Suprapubic skin (tissue), 4 donors: ENCODE results near the gene SORT1. TPM values are rescaled to one million over a fixed set of nuclear protein-coding genes. Genes with fewer than 3 reads are reported as not detected.
A peak's percentile ranks its signal among the peaks of the same experiment; 100 is the strongest.

Experiments
- DNase-seq, 2 donors: peaks; one replicate each; pipeline ENCODE4 v3.0.0-alpha.2; 2019; ENCODE audit warnings: low spot score in 2 of 2
- H3K27ac ChIP-seq: fragments of 200-600 bp; sonication (generic); one replicate; pipeline ENCODE4 v1.5.1; 2019
- H3K27me3 ChIP-seq: fragments of 200-600 bp; sonication (generic); one replicate; pipeline ENCODE4 v1.5.1; 2019
- H3K36me3 ChIP-seq: fragments of 200-600 bp; sonication (generic); one replicate; pipeline ENCODE4 v1.5.1; 2019
- H3K4me1 ChIP-seq: fragments of 200-600 bp; sonication (generic); one replicate; pipeline ENCODE4 v1.5.1; 2019
- H3K4me3 ChIP-seq: fragments of 200-600 bp; sonication (generic); one replicate; pipeline ENCODE4 v1.5.1; 2019; ENCODE audit warnings: mild to moderate bottlenecking
- H3K9me3 ChIP-seq: fragments of 200-600 bp; sonication (generic); one replicate; pipeline ENCODE4 v1.5.1; 2019
- CTCF ChIP-seq, 2 donors: fragments of 200-600 bp in 1 of 2; fragments of 450-650 bp in 1 of 2; sonication (generic) in 1 of 2; IDR thresholded peaks; one replicate each; pipeline ENCODE4 v1.5.1; 2016 to 2019; ENCODE audit warnings: antibody characterized with exemption in 2 of 2, mild to moderate bottlenecking in 1 of 2, moderate library complexity in 1 of 2
- EP300 ChIP-seq: sonication (generic); formaldehyde crosslinking; IDR thresholded peaks from one replicate; pipeline ENCODE4 v1.6.1; 2017; ENCODE audit warnings: antibody characterized with exemption
- POLR2A ChIP-seq, 2 donors: fragments of 450-650 bp; IDR thresholded peaks; one replicate each; pipeline ENCODE4 v1.6.1; 2017; ENCODE audit warnings: antibody characterized with exemption in 2 of 2, mild to moderate bottlenecking in 2 of 2, moderate library complexity in 2 of 2
- POLR2AphosphoS5 ChIP-seq, 3 donors: sonication (generic); formaldehyde crosslinking; IDR thresholded peaks; one replicate each; pipeline ENCODE4 v1.6.1; 2017; ENCODE audit warnings: antibody characterized with exemption in 3 of 3
- WGBS: methylation state at CpG from one replicate; pipeline ENCODE4 v1.1.5; 2018; 5-methylcytosine and 5-hydroxymethylcytosine counted together
- total RNA-seq, 4 donors: library from RNA; depleted of rRNA; stranded (reverse); fragments of >200 nt; gene quantifications; one replicate each; pipeline ENCODE4 v1.1.0, GENCODE V29; 2016

The SORT1 gene
- total RNA-seq, 4 donors from 2014 or later, result 27.8 to 52.7 (median 34.5) TPM

GRCh38 chr1:109263597-109264378 lies 133.9 kb downstream of the SORT1 start:
- 48% methylated on average over 19 of the region's 29 CpGs for WGBS
- Histone ChIP-seq H3K4me1 (peaks cover 31% of the 10 kb centered on the region), H3K4me3 (no peak overlapping the region), H3K9me3 (no peaks in the 10 kb centered on the region), H3K27me3 (no peaks in the 10 kb centered on the region), H3K36me3 (peaks cover 32% of the 10 kb centered on the region), H3K27ac (peak overlapping the region; percentile 13)
- peak; percentile 90 to 91 for DNase-seq
- TF ChIP-seq EP300, result no peak
- TF ChIP-seq CTCF (IDR thresholded peaks at IDR 0.05), result peak; percentile 96 to 97

GRCh38 chr1:109263234-109263596 lies 134.5 kb downstream of the SORT1 start:
- Histone ChIP-seq H3K36me3 (peaks cover 37% of the 10 kb centered on the region), H3K4me1 (peaks cover 32% of the 10 kb centered on the region)

GRCh38 chr1:109262231-109263055 lies 135.3 kb downstream of the SORT1 start:
- Histone ChIP-seq H3K36me3 (peaks cover 33% of the 10 kb centered on the region), H3K27ac (peak overlapping the region; percentile 87), H3K4me1 (peaks cover 37% of the 10 kb centered on the region), H3K4me3 (no peak overlapping the region), H3K27me3 (no peaks in the 10 kb centered on the region), H3K9me3 (no peaks in the 10 kb centered on the region)
- TF ChIP-seq CTCF (IDR thresholded peaks at IDR 0.05) (no peak), POLR2AphosphoS5 (IDR thresholded peaks at IDR 0.05) (no peak)
- DNase-seq, result no peak
- WGBS, result 58% methylated on average over 18 of the region's 22 CpGs

More at GRCh38 chr1:109263234-109263596, 134.5 kb downstream of the SORT1 start:
- Histone ChIP-seq H3K4me3 (no peak overlapping the region), H3K27me3 (no peaks in the 10 kb centered on the region), H3K9me3 (no peaks in the 10 kb centered on the region), H3K27ac (peak overlapping the region; percentile 87)
- no peak for DNase-seq
- 28% methylated on average over 6 of the region's 12 CpGs for WGBS
- TF ChIP-seq POLR2AphosphoS5 (IDR thresholded peaks at IDR 0.05) (no peak), POLR2A (IDR thresholded peaks at IDR 0.05) (no peak), CTCF (IDR thresholded peaks at IDR 0.05) (no peak), EP300 (no peak)

- Histone ChIP-seq H3K36me3 (peaks cover 33% of the 10 kb centered on the region), H3K27ac (no peak overlapping the region), H3K27me3 (no peaks in the 10 kb centered on the region), H3K4me3 (no peak overlapping the region), H3K4me1 (peaks cover 38% of the 10 kb centered on the region), H3K9me3 (no peaks in the 10 kb centered on the region)
- TF ChIP-seq POLR2AphosphoS5 (IDR thresholded peaks at IDR 0.05) (no peak), EP300 (no peak), CTCF (IDR thresholded peaks at IDR 0.05) (no peak), POLR2A (IDR thresholded peaks at IDR 0.05) (no peak)
- DNase-seq, result no peak
- WGBS, result 86% methylated on average over 6 of the region's 6 CpGs
Observed at GRCh38 chr1:109261578-109261977, 136.1 kb downstream of the SORT1 start.

- no peak for DNase-seq
- no peak overlapping the region for H3K27ac ChIP-seq
- 95% methylated on average over 15 of the region's 16 CpGs for WGBS
- peaks cover 40% of the 10 kb centered on the region for H3K4me1 ChIP-seq
- no peak overlapping the region for H3K4me3 ChIP-seq
- H3K36me3 ChIP-seq, result peaks cover 31% of the 10 kb centered on the region
- no peaks in the 10 kb centered on the region for H3K9me3 ChIP-seq
- TF ChIP-seq EP300 (no peak), CTCF (IDR thresholded peaks at IDR 0.05) (no peak), POLR2AphosphoS5 (IDR thresholded peaks at IDR 0.05) (no peak), POLR2A (IDR thresholded peaks at IDR 0.05) (no peak)
- no peaks in the 10 kb centered on the region for H3K27me3 ChIP-seq
Observed at GRCh38 chr1:109261006-109261405, 136.7 kb downstream of the SORT1 start.
